Inflammatory macrophage treated with lipopolysaccharide for 1 hour (primary cell): ENCODE data around the gene ZNF341.
"Not testable (repeated sequence)": the region's sequence is repeated elsewhere in the genome, so short reads cannot be mapped to it uniquely, and the experiment has no call there.

Experiments used
- DNase-seq, 2 donors: peaks; one replicate each; pipeline ENCODE4 v3.0.0-alpha.2; 2020 to 2022

ZNF341 gene

DNA sequence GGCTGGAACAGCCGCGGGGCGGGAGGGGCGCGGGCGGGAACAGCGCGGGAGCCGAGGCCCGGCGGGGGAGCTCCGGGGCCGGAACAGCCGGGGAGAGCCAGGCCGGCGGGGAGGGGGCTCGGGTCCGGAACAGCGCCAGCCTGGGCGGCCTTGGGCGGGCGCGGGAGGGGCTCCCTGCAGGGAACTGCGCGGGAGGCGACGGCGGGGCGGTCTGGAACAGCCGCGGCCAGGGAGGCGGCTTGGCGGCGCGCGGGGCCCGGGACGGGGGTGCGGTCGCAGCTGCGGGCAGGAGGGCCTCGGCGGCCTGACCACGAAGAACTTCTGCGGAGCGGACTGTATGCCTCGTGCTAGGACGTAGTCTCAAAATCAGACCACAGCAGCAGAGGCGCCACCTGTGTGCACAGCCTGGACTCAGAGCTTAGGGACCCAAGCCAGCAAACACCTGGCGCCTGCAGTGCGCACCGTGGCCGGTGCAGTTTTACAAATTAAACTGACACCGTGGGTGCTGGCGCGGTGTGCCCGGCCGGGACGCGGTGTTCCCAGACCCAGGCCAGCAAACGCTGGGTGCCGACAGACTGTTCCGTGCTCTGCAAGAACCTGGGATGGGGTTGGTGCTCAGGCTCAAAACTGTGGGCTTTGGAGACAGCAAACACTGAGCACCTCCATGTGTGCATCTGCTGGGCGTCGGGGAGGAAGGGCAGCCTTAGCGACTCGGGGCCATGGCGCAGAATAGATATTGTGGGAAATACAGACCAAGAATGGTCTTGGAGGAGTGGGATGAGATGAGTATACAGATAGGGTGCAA lies 572 bp downstream of the ZNF341 start:
- DNase-seq = peak in 1 of 2 donors; percentile 14

DNA sequence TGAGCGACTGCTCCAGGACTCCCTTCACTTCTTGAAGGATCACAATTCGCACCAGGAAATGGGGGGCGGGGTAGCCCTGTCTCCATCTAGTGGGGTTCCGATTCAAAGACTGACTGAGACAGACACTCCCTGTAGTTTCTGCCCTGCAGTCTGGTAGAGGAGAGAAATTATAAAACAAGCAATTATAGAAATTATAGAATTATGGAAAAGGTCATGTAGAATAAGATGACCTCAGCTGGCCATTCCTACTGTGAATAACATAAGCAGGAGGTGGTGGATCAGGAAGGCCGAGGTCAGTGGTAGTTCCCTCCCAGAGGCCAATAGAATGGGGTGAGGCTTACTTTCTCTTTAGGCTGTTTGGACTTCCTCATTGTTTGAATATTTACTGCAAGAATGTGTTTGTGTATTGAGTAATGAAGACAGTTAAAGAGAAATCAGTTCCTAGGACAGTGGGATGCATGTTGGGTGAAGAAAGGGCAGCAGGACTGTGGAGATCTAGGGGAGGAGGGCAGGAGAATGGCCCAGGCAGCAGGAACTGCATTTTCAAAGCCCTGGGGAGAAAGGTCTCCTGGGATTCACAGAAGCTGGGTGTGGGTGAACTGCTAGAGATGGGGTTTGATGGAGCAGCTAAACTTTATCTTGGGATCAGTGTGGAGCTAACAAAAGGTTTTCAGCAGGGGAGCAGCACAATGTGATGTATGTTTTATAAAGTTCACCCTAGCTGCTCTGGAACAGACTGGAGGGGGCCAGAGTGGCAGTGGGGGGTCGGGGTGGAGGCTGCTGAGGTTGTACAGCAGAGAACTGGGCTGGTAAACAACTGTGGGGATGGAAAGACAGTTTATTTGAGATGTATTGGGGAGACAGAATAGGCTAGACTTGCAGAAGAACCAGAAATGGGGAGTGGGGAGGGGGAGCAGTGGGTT lies 2.1 kb downstream of the ZNF341 start:
- DNase-seq = peak; percentile 85 to 92

DNA sequence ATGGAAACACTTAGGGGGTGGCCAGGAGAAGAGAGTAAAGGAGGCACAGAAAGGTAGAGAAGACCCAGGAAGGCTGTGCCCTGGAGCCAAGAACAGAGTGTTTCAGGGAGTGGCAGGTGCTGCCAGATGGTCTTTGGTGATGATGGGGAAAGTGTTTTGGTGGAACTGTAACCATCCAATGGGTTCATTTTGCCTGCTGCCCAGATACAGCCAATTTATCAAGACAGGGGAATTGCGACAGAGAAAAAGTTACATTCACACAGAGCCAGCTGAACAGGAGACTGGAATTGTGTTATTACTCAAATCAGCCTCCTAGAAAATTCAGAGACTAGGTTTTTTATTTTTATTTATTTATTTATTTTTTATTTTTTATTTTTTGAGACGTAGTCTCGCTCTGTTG lies 5.2 kb downstream of the ZNF341 start:
- DNase-seq = no peak

DNA sequence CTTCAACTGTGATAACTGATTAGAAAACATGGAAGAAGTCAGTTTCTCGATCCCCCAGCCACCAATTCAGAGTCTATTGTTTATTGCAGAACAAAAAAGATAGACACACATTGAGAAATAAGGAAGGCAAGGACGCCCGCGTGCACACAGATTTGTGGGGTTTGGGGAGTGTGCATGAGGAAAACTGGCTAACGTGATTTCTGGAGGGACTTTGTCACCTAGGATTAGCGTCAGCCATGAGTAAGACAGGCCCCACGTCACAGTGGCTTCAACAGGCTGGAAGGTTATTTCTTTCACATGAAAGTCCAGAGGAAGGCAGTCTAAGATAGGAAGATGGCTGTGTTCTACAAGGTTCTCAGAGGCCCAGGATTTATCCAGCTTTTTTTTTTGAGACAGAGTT lies 7.7 kb downstream of the ZNF341 start:
- DNase-seq = no peak

- DNase-seq = no peak
Observed at GRCh38 chr20:33740189-33740588, 8.4 kb downstream of the ZNF341 start.

DNA sequence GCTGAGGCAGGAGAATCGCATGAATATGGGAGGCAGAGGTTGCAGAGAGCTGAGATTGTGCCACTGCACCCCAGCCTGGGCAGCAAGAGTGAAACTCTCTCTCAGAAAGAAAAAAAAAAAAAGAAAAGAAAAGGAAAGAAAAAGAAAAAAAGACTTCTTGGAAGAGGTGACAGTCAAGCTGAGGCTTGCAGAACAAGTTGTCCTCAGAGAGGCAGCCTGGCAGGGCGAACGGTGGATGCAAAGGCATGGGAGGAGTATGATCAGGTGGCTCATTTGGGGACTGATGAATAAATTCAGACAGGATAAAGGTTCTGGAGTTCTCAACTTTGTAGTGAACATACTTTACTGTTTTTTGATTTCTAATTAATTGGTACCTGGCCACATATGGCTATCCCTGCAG lies 12.4 kb downstream of the ZNF341 start:
- DNase-seq = no peak

DNA sequence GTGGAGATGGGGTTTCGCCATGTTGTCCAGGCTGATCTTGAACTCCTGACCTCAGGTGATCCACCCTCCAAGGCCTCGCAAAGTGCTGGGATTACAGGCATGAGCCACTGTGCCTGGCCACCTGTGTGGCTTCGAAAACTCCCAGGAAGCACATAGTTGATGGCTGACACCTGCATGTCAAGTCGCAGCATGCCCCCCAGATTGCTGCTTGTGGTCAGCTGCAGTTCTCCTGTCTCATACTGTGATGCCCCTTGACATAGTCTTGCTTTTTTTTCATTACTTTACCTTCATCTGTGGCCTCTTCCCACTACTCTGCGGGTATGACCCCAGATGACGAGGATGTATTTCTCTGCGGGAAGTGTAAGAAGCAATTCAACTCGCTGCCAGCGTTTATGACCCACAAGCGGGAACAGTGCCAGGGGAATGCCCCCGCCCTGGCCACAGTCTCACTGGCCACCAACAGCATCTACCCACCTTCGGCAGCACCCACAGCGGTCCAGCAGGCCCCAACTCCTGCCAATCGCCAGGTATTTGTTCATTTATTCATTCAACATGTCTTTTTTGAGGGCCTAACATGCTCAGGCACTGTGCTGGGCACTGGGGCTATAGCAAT lies 13.1 kb downstream of the ZNF341 start:
- no peak for DNase-seq

DNA sequence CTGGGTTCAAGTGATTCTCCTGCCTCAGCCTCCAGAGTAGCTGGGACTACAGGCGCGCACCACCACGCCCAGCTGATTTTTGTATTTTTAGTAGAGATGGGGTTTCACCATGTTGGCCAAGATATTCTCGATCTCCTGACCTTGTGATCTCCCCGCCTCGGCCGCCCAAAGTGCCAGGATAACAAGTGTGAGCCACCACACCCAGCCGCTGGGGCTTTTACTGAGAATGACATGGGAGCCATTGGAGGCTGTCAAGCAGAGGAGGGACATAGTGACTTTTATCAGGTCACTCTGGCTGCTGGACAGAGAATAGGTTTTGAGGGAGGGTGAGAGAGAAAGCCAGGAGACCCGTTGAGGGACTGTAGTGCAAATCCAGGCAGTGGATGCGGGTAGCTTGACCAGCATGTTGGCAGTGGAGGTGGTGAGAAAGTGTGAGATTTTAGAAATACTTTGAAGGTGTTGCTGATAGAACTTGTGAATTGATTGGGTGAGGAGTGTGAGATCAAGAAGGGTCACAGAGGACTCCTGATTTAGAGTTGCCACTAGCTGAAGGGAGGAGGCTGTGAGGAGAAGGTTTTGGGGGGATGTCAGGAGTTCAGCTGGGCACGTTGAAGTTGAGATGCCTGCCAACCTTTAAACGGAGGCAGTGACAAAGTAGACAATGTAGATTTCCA lies 14.7 kb downstream of the ZNF341 start:
- DNase-seq = no peak

DNA sequence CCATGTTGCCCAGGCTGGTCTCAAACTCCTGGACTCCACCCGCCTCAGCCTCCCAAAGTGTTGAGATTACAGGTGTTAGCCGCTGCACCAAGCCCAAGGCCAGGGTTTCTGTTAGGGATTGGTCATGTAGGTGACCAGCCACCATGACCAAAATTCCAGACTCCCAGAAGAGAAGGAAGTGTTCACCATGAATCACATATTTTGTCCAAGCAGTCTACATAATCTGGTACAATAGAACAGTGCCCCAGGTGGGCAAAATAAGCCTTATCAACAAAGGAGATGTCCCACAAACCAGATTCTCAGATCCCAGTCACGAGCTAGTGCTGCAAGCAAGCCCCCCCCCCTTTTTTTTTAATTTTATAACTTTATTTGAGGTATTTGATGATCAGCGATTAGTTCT lies 20.0 kb downstream of the ZNF341 start:
- DNase-seq = no peak

DNA sequence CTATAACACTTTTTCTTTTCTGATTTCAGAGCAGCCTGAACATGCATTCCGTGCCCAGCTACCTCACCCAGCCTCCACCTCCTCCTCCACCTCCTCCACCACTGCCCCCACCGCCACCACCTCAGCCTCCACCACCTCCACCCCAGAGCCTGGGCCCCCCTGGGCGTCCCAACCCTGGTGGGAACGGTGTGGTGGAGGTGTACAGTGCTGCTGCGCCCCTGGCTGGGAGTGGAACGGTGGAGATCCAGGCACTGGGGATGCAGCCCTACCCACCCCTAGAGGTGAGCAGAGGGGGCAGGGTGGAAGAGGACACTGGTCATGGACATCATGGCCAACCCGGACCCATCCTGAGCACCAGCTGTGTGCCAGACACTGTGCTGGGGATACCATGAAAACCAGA lies 21.3 kb downstream of the ZNF341 start:
- DNase-seq = no peak

GRCh38 chr20:33753763-33754162 lies 22.0 kb downstream of the ZNF341 start:
- DNase-seq = no peak

GRCh38 chr20:33755936-33756490 lies 24.2 kb downstream of the ZNF341 start:
- DNase-seq = not testable (repeated sequence)

GRCh38 chr20:33757046-33757445 lies 25.2 kb downstream of the ZNF341 start:
- DNase-seq = no peak

DNA sequence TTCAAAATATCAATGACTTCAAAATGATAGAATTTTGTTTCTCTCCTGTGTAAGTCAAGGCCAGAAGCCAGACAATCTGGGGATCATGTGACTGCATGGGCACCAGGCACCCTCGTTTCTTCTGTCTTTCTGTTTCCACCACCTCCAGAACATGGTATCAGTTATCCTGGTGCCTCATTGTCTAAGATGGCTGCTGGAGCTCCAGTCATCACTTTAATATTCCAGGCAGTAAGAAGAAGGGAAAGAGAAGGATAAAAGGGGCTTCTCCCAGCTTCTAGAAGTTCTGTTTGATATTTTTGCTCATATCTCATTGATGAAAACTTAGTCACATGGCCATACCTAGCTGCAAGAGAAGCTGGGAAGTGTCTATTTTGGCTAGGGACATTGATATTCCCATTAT lies 25.7 kb downstream of the ZNF341 start:
- DNase-seq = no peak

- DNase-seq = no peak
Observed at GRCh38 chr20:33761698-33762250, 30.0 kb downstream of the ZNF341 start.

GRCh38 chr20:33765099-33765498 lies 33.3 kb downstream of the ZNF341 start:
- no peak for DNase-seq

GRCh38 chr20:33765592-33765991 lies 33.8 kb downstream of the ZNF341 start:
- DNase-seq = no peak

GRCh38 chr20:33766686-33767085 lies 34.9 kb downstream of the ZNF341 start:
- no peak for DNase-seq

GRCh38 chr20:33767777-33768138 lies 36.0 kb downstream of the ZNF341 start:
- no peak for DNase-seq

GRCh38 chr20:33769043-33769442 lies 37.2 kb downstream of the ZNF341 start:
- DNase-seq = no peak

DNA sequence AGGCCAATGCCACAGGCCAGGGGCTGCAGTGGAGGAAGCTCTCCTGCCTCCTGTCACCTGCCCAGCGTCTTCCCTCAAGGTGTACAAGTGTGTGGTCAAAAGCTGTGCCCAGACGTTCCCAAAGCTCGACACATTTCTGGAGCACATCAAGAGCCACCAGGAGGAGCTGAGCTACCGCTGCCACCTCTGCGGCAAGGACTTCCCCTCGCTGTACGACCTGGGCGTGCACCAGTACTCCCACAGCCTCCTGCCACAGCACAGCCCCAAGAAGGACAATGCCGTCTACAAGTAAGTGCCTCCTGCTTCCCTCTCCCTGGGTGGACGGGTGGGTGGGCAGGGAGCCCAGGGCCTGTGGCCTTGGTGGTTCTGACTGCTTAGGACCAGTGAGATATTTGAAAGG lies 38.2 kb downstream of the ZNF341 start:
- no peak for DNase-seq

- no peak for DNase-seq
Observed at GRCh38 chr20:33771938-33772337, 40.1 kb downstream of the ZNF341 start.
